ENCODE measurements around the gene ARTN. TPM values are rescaled to one million over a fixed set of nuclear protein-coding genes. Genes with fewer than 3 reads are reported as not detected.
A peak's percentile ranks its signal among the peaks of the same experiment; 100 is the strongest.

The ARTN gene
- total RNA-seq, 1 experiment from 2014 or later: 17.4 TPM

GRCh38 chr1:43975249-43975961 lies 41.8 kb downstream of the ARTN start:
- peak overlapping the region; percentile 23; the same call in 1 of the 2 replicates for H3K27ac ChIP-seq
- H3K27me3 ChIP-seq (ENCODE audit: insufficient read depth, low read depth): no peaks in the 10 kb centered on the region
- peaks cover 22% of the 10 kb centered on the region for H3K36me3 ChIP-seq (ENCODE audit: low read depth)
- H4K20me1 ChIP-seq (ENCODE audit: insufficient read depth): peaks cover 9% of the 10 kb centered on the region; the same call in 1 of the 2 replicates
- peaks cover 53% of the 10 kb centered on the region for H3K4me1 ChIP-seq (replicated peaks; ENCODE audit: insufficient read depth)
- no peaks in the 10 kb centered on the region for H3K9me3 ChIP-seq (ENCODE audit: insufficient read depth, low read depth)
- peak overlapping the region; percentile 80 for H2AFZ ChIP-seq
- ChIA-PET CTCF (interaction anchor here (0.6 to 0.9 kb wide), 2 partner anchors 15 to 161 kb away, joined by 3 to 4 read pairs; no protein-coding TSS in a partner anchor), POLR2A (ENCODE audit: unreplicated experiment) (interaction anchor here (0.6 to 0.7 kb wide), 3 partner anchors 20 to 117 kb away, joined by 3 to 11 read pairs (median 9); no protein-coding TSS in a partner anchor)
- no peaks in the 10 kb centered on the region for H3K9me2 ChIP-seq (ENCODE audit: insufficient read depth)
- TSS peak; percentile 36 for BruUV-seq (replicated peaks)
- no peak for TF ChIP-seq EZH2 (IDR thresholded peaks at IDR 0.05; ENCODE audit: low read depth)
- TF ChIP-seq CTCF (conservative IDR thresholded peaks at IDR 0.05): no peak
- intact Hi-C loops (cut with micrococcal nuclease; ENCODE audit: unreplicated experiment): loop anchor here (10.0 kb wide), 1 partner anchor 271 kb away; the partner anchor contains the start of gene ST3GAL3
- peaks cover 63% of the 10 kb centered on the region for H3K79me2 ChIP-seq (ENCODE audit: low read depth)
- peak overlapping the region; percentile 67 for H3K4me3 ChIP-seq
- H3F3A ChIP-seq (ENCODE audit: insufficient read depth, low read depth): peaks cover 51% of the 10 kb centered on the region
- H3K4me2 ChIP-seq: peak overlapping the region; percentile 95
- DNase-seq: no peak

- H3K36me3 ChIP-seq (ENCODE audit: low read depth): peaks cover 22% of the 10 kb centered on the region
- TF ChIP-seq CTCF (conservative IDR thresholded peaks at IDR 0.05): no peak
- TF ChIP-seq EZH2 (IDR thresholded peaks at IDR 0.05; ENCODE audit: low read depth): no peak
- peaks cover 54% of the 10 kb centered on the region for H3K4me1 ChIP-seq (replicated peaks; ENCODE audit: insufficient read depth)
- H3K9me3 ChIP-seq (ENCODE audit: insufficient read depth, low read depth): no peaks in the 10 kb centered on the region
- ChIA-PET CTCF (interaction anchor here (0.6 kb wide), 1 partner anchor 161 kb away, joined by 4 read pairs; no protein-coding TSS in a partner anchor), POLR2A (ENCODE audit: unreplicated experiment) (no interaction called here)
- peak overlapping the region; percentile 67 for H3K4me3 ChIP-seq
- DNase-seq: no peak
- no TSS peak for BruUV-seq (replicated peaks)
- peak overlapping the region; percentile 95 for H3K4me2 ChIP-seq
- H3K27ac ChIP-seq: no peak overlapping the region
- no peak overlapping the region for H2AFZ ChIP-seq
- H3K79me2 ChIP-seq (ENCODE audit: low read depth): peaks cover 63% of the 10 kb centered on the region
- peaks cover 55% of the 10 kb centered on the region for H3F3A ChIP-seq (ENCODE audit: insufficient read depth, low read depth)
- intact Hi-C loops (cut with micrococcal nuclease; ENCODE audit: unreplicated experiment): loop anchor here (10.0 kb wide), 1 partner anchor 271 kb away; the partner anchor contains the start of gene ST3GAL3
- H3K9me2 ChIP-seq (ENCODE audit: insufficient read depth): no peaks in the 10 kb centered on the region
- H3K27me3 ChIP-seq (ENCODE audit: insufficient read depth, low read depth): no peaks in the 10 kb centered on the region
- H4K20me1 ChIP-seq (ENCODE audit: insufficient read depth): peaks cover 9% of the 10 kb centered on the region; the same call in 1 of the 2 replicates
Measured at GRCh38 chr1:43976045-43976444, 42.4 kb downstream of the ARTN start.

- intact Hi-C loops (cut with micrococcal nuclease; ENCODE audit: unreplicated experiment): loop anchor here (10.0 kb wide), 1 partner anchor 272 kb away; the partner anchor contains the start of gene ST3GAL3
- H3K27ac ChIP-seq: no peak overlapping the region
- H3F3A ChIP-seq (ENCODE audit: insufficient read depth, low read depth): peaks cover 55% of the 10 kb centered on the region
- peaks cover 22% of the 10 kb centered on the region for H3K36me3 ChIP-seq (ENCODE audit: low read depth)
- no peak overlapping the region for H3K4me3 ChIP-seq
- no peaks in the 10 kb centered on the region for H3K9me2 ChIP-seq (ENCODE audit: insufficient read depth)
- ChIA-PET POLR2A (ENCODE audit: unreplicated experiment) (no interaction called here), CTCF (interaction anchor here (0.6 kb wide), 1 partner anchor 69 kb away, joined by 3 read pairs; no protein-coding TSS in a partner anchor)
- TF ChIP-seq EZH2 (IDR thresholded peaks at IDR 0.05; ENCODE audit: low read depth) (no peak), CTCF (conservative IDR thresholded peaks at IDR 0.05) (no peak)
- BruUV-seq (replicated peaks): no TSS peak
- no peak for DNase-seq
- peaks cover 9% of the 10 kb centered on the region; the same call in 1 of the 2 replicates for H4K20me1 ChIP-seq (ENCODE audit: insufficient read depth)
- peak overlapping the region; percentile 95 for H3K4me2 ChIP-seq
- H3K79me2 ChIP-seq (ENCODE audit: low read depth): peaks cover 62% of the 10 kb centered on the region
- no peaks in the 10 kb centered on the region for H3K27me3 ChIP-seq (ENCODE audit: insufficient read depth, low read depth)
- no peaks in the 10 kb centered on the region for H3K9me3 ChIP-seq (ENCODE audit: insufficient read depth, low read depth)
- H3K4me1 ChIP-seq (replicated peaks; ENCODE audit: insufficient read depth): peaks cover 53% of the 10 kb centered on the region
- no peak overlapping the region for H2AFZ ChIP-seq
Measured at GRCh38 chr1:43976890-43977289, 43.3 kb downstream of the ARTN start.
